ENCODE data around the gene UBASH3A.

UBASH3A gene

GRCh38 chr21:42492201-42492600 is 88.5 kb downstream of the UBASH3A start:
- Histone ChIP-seq H3K27ac (ENCODE audit: low read depth, low read length) (no peak overlapping the region), H3K79me1 (ENCODE audit: low read length) (no peaks in the 10 kb centered on the region)
- WGBS (ENCODE audit: extremely low coverage, insufficient coverage, insufficient read length): no CpG with 5 or more reads among the region's 8 CpGs

GRCh38 chr21:42493109-42494060 is 89.7 kb downstream of the UBASH3A start:
- DNase-seq: peak; percentile 77 to 92
- no peak overlapping the region for H2BK5ac ChIP-seq (ENCODE audit: low read depth, low read length, poor library complexity)
- no peak overlapping the region for H3K18ac ChIP-seq (ENCODE audit: low read length)
- no CpG with 5 or more reads among the region's 13 CpGs for WGBS (ENCODE audit: extremely low coverage, insufficient coverage, insufficient read length)
- no peak overlapping the region for H3K4me3 ChIP-seq (ENCODE audit: low read depth, low read length)
- no peaks in the 10 kb centered on the region for H3K79me2 ChIP-seq (ENCODE audit: control insufficient read depth, insufficient read depth, low read length, poor library complexity)
- H3K4ac ChIP-seq (ENCODE audit: low read depth, low read length): no peak overlapping the region
- no peaks in the 10 kb centered on the region for H3K79me1 ChIP-seq (ENCODE audit: low read length)
- no peak overlapping the region for H4K12ac ChIP-seq (ENCODE audit: low read depth, low read length)
- no peak overlapping the region for H2AK5ac ChIP-seq (ENCODE audit: low read length)
- no peak overlapping the region for H4K8ac ChIP-seq (ENCODE audit: low read depth, low read length)
- H3K4me1 ChIP-seq (ENCODE audit: control insufficient read depth in 1 of 2, insufficient read depth in 2 of 2, low read length in 2 of 2): peaks cover 4 to 11% of the 10 kb centered on the region in 2 experiments
- no peak overlapping the region for H2AFZ ChIP-seq (ENCODE audit: insufficient read depth, low read length, poor library complexity)
- no peak overlapping the region for H2BK12ac ChIP-seq (ENCODE audit: low read length)
- H3K23ac ChIP-seq (ENCODE audit: low read length): no peak overlapping the region
- no peaks in the 10 kb centered on the region for H3K27me3 ChIP-seq (ENCODE audit: insufficient read depth, low read length)
- H3K36me3 ChIP-seq (ENCODE audit: control insufficient read depth in 1 of 2, insufficient read depth in 2 of 2, low read length in 2 of 2): no peaks in the 10 kb centered on the region
- peaks cover 2% of the 10 kb centered on the region for H3K9me3 ChIP-seq (ENCODE audit: insufficient read depth, low read depth, low read length)
- no peak overlapping the region for H3K4me2 ChIP-seq (ENCODE audit: low read length)
- no peak overlapping the region for H3K27ac ChIP-seq (ENCODE audit: low read depth, low read length)
- H4K91ac ChIP-seq (ENCODE audit: low read depth, low read length): no peak overlapping the region
- H3K14ac ChIP-seq (ENCODE audit: low read length): no peak overlapping the region
- H2BK120ac ChIP-seq (ENCODE audit: insufficient read depth, low read length, poor library complexity): no peak overlapping the region
- no peak overlapping the region for H3K9ac ChIP-seq (ENCODE audit: low read length)

More at GRCh38 chr21:42492201-42492600, 88.5 kb downstream of the UBASH3A start:
- no peak overlapping the region for H3K4me3 ChIP-seq (ENCODE audit: low read depth, low read length)
- H4K8ac ChIP-seq (ENCODE audit: low read depth, low read length): no peak overlapping the region
- H4K12ac ChIP-seq (ENCODE audit: low read depth, low read length): no peak overlapping the region
- H3K4me1 ChIP-seq (ENCODE audit: control insufficient read depth in 1 of 2, insufficient read depth in 2 of 2, low read length in 2 of 2): peaks cover 4 to 11% of the 10 kb centered on the region in 2 experiments
- no peak overlapping the region for H3K14ac ChIP-seq (ENCODE audit: low read length)
- H3K4me2 ChIP-seq (ENCODE audit: low read length): no peak overlapping the region
- H3K36me3 ChIP-seq (ENCODE audit: control insufficient read depth in 1 of 2, insufficient read depth in 2 of 2, low read length in 2 of 2): no peaks in the 10 kb centered on the region
- no peak overlapping the region for H2BK5ac ChIP-seq (ENCODE audit: low read depth, low read length, poor library complexity)
- H2AK5ac ChIP-seq (ENCODE audit: low read length): no peak overlapping the region
- H3K4ac ChIP-seq (ENCODE audit: low read depth, low read length): no peak overlapping the region
- no peak overlapping the region for H3K23ac ChIP-seq (ENCODE audit: low read length)
- no peak overlapping the region for H3K9ac ChIP-seq (ENCODE audit: low read length)
- no peaks in the 10 kb centered on the region for H3K79me2 ChIP-seq (ENCODE audit: control insufficient read depth, insufficient read depth, low read length, poor library complexity)
- DNase-seq: no peak
- H2BK120ac ChIP-seq (ENCODE audit: insufficient read depth, low read length, poor library complexity): no peak overlapping the region
- H2BK12ac ChIP-seq (ENCODE audit: low read length): no peak overlapping the region
- H3K9me3 ChIP-seq (ENCODE audit: insufficient read depth, low read depth, low read length): peaks cover 2% of the 10 kb centered on the region
- no peak overlapping the region for H3K18ac ChIP-seq (ENCODE audit: low read length)
- no peak overlapping the region for H4K91ac ChIP-seq (ENCODE audit: low read depth, low read length)
- H3K27me3 ChIP-seq (ENCODE audit: insufficient read depth, low read length): no peaks in the 10 kb centered on the region
- H2AFZ ChIP-seq (ENCODE audit: insufficient read depth, low read length, poor library complexity): no peak overlapping the region

- Histone ChIP-seq H2AK5ac (ENCODE audit: low read length) (no peak overlapping the region), H4K8ac (ENCODE audit: low read depth, low read length) (no peak overlapping the region), H3K23ac (ENCODE audit: low read length) (no peak overlapping the region), H3K4me2 (ENCODE audit: low read length) (no peak overlapping the region), H3K9me3 (ENCODE audit: insufficient read depth, low read depth, low read length) (no peaks in the 10 kb centered on the region), H2BK5ac (ENCODE audit: low read depth, low read length, poor library complexity) (no peak overlapping the region), H2BK12ac (ENCODE audit: low read length) (no peak overlapping the region), H2BK120ac (ENCODE audit: insufficient read depth, low read length, poor library complexity) (no peak overlapping the region), H3K79me1 (ENCODE audit: low read length) (no peaks in the 10 kb centered on the region), H3K14ac (ENCODE audit: low read length) (no peak overlapping the region), H3K4ac (ENCODE audit: low read depth, low read length) (no peak overlapping the region), H3K4me1 (ENCODE audit: control insufficient read depth in 1 of 2, insufficient read depth in 2 of 2, low read length in 2 of 2) (peaks cover 4 to 11% of the 10 kb centered on the region in 2 experiments), H3K27me3 (ENCODE audit: insufficient read depth, low read length) (no peaks in the 10 kb centered on the region), H3K9ac (ENCODE audit: low read length) (no peak overlapping the region), H3K79me2 (ENCODE audit: control insufficient read depth, insufficient read depth, low read length, poor library complexity) (no peaks in the 10 kb centered on the region), H3K4me3 (ENCODE audit: low read depth, low read length) (no peak overlapping the region), H3K36me3 (ENCODE audit: control insufficient read depth in 1 of 2, insufficient read depth in 2 of 2, low read length in 2 of 2) (no peaks in the 10 kb centered on the region), H2AFZ (ENCODE audit: insufficient read depth, low read length, poor library complexity) (no peak overlapping the region), H3K18ac (ENCODE audit: low read length) (no peak overlapping the region), H4K91ac (ENCODE audit: low read depth, low read length) (no peak overlapping the region), H4K12ac (ENCODE audit: low read depth, low read length) (no peak overlapping the region), H3K27ac (ENCODE audit: low read depth, low read length) (no peak overlapping the region)
- WGBS (ENCODE audit: extremely low coverage, insufficient coverage, insufficient read length): no CpG with 5 or more reads among the region's 5 CpGs
- DNase-seq: no peak
Measured at GRCh38 chr21:42495027-42495426, 91.3 kb downstream of the UBASH3A start.

- peak; percentile 35 to 51 for DNase-seq
- Histone ChIP-seq H2AK5ac (ENCODE audit: low read length) (no peak overlapping the region), H3K79me1 (ENCODE audit: low read length) (no peaks in the 10 kb centered on the region), H3K4ac (ENCODE audit: low read depth, low read length) (no peak overlapping the region), H3K4me1 (ENCODE audit: control insufficient read depth in 1 of 2, insufficient read depth in 2 of 2, low read length in 2 of 2) (peaks cover 4 to 11% of the 10 kb centered on the region in 2 experiments), H3K9ac (ENCODE audit: low read length) (no peak overlapping the region), H3K27ac (ENCODE audit: low read depth, low read length) (no peak overlapping the region), H3K14ac (ENCODE audit: low read length) (no peak overlapping the region), H3K23ac (ENCODE audit: low read length) (no peak overlapping the region), H3K18ac (ENCODE audit: low read length) (no peak overlapping the region), H3K4me2 (ENCODE audit: low read length) (peak overlapping the region; percentile 100), H4K12ac (ENCODE audit: low read depth, low read length) (no peak overlapping the region), H2BK12ac (ENCODE audit: low read length) (no peak overlapping the region), H3K36me3 (ENCODE audit: control insufficient read depth in 1 of 2, insufficient read depth in 2 of 2, low read length in 2 of 2) (no peaks in the 10 kb centered on the region), H4K91ac (ENCODE audit: low read depth, low read length) (no peak overlapping the region), H4K8ac (ENCODE audit: low read depth, low read length) (peak overlapping the region; percentile 18), H2BK5ac (ENCODE audit: low read depth, low read length, poor library complexity) (no peak overlapping the region), H3K9me3 (ENCODE audit: insufficient read depth, low read depth, low read length) (no peaks in the 10 kb centered on the region), H3K27me3 (ENCODE audit: insufficient read depth, low read length) (no peaks in the 10 kb centered on the region), H3K79me2 (ENCODE audit: control insufficient read depth, insufficient read depth, low read length, poor library complexity) (no peaks in the 10 kb centered on the region), H2BK120ac (ENCODE audit: insufficient read depth, low read length, poor library complexity) (no peak overlapping the region), H3K4me3 (ENCODE audit: low read depth, low read length) (peak overlapping the region; percentile 76), H2AFZ (ENCODE audit: insufficient read depth, low read length, poor library complexity) (peak overlapping the region; percentile 85)
- no CpG with 5 or more reads among the region's 18 CpGs for WGBS (ENCODE audit: extremely low coverage, insufficient coverage, insufficient read length)
Measured at GRCh38 chr21:42495765-42496119, 92.0 kb downstream of the UBASH3A start.
